Activated T-cell treated with anti-CD3 and anti-CD28 coated beads, Interleukin-2, amount 50 U/mL, for 72 hours (primary cell): ENCODE results near the gene NCLN. TPM values are rescaled to one million over a fixed set of nuclear protein-coding genes. Genes with fewer than 3 reads are reported as not detected.
"Not testable (repeated sequence)": the region's sequence is repeated elsewhere in the genome, so short reads cannot be mapped to it uniquely, and the experiment has no call there.

Source experiments
- ATAC-seq, 2 donors: fragments of 150-1000 bp; cut with Tn5 transposase; replicated peaks in 1 of 2; 2 replicates each; pipeline ENCODE4 v1.10.0; 2021; ENCODE audit warnings: moderate library complexity in 2 of 2, mild to moderate bottlenecking in 1 of 2
- DNase-seq, 2 donors: peaks; one replicate each; pipeline ENCODE4 v3.0.0; 2021 to 2022; ENCODE audit warnings: mixed read lengths in 1 of 2
- H3K27ac Mint-ChIP-seq: one replicate; pipeline ENCODE4 v1.8.0; 2022; ENCODE audit warnings: mild to moderate bottlenecking, moderate library complexity, mixed read lengths
- H3K27me3 Mint-ChIP-seq: one replicate; pipeline ENCODE4 v1.8.0; 2022; ENCODE audit warnings: low read depth, mixed read lengths
- H3K36me3 Mint-ChIP-seq, 2 donors: one replicate each; pipeline ENCODE4 v1.8.0; 2022; ENCODE audit warnings: mixed read lengths in 2 of 2, mild to moderate bottlenecking in 1 of 2; ENCODE audit not compliant: insufficient read depth in 2 of 2
- H3K4me1 Mint-ChIP-seq: one replicate; pipeline ENCODE4 v1.8.0; 2022; ENCODE audit warnings: low read depth, mixed read lengths
- H3K4me3 Mint-ChIP-seq, 2 donors: one replicate each; pipeline ENCODE4 v1.8.0; 2022; ENCODE audit warnings: mild to moderate bottlenecking in 2 of 2, mixed read lengths in 2 of 2, moderate library complexity in 2 of 2
- H3K9me3 Mint-ChIP-seq, 2 donors: one replicate each; pipeline ENCODE4 v1.8.0; 2022; ENCODE audit warnings: mixed read lengths in 2 of 2
- total RNA-seq, 2 donors: library from RNA; stranded (reverse); gene quantifications; one replicate each; pipeline ENCODE4 v1.2.3, GENCODE V29; 2022

The NCLN gene
- total RNA-seq, 2 donors from 2014 or later, result 35.0 to 38.7 TPM

GRCh38 chr19:3149526-3150505, 35.9 kb upstream of the NCLN start:
- Mint-ChIP-seq H3K27ac (no peak overlapping the region), H3K4me3 (no peak overlapping the region), H3K36me3 (peaks cover 0 to 10% of the 10 kb centered on the region in 2 donors), H3K9me3 (no peaks in the 10 kb centered on the region), H3K4me1 (peaks cover 8% of the 10 kb centered on the region), H3K27me3 (no peaks in the 10 kb centered on the region)
- DNase-seq, result no peak
- no peak for ATAC-seq

- H3K4me1 Mint-ChIP-seq, result peaks cover 8% of the 10 kb centered on the region
- H3K9me3 Mint-ChIP-seq, result peaks cover 0 to 2% of the 10 kb centered on the region in 2 donors
- no peak overlapping the region for H3K4me3 Mint-ChIP-seq
- ATAC-seq (no peak), DNase-seq (no peak)
- H3K27ac Mint-ChIP-seq, result no peak overlapping the region
- H3K27me3 Mint-ChIP-seq, result no peaks in the 10 kb centered on the region
- peaks cover 0 to 14% of the 10 kb centered on the region in 2 donors for H3K36me3 Mint-ChIP-seq
These were observed 34.9 kb upstream of the NCLN start for GRCh38 chr19:3150739-3151329.

DNA sequence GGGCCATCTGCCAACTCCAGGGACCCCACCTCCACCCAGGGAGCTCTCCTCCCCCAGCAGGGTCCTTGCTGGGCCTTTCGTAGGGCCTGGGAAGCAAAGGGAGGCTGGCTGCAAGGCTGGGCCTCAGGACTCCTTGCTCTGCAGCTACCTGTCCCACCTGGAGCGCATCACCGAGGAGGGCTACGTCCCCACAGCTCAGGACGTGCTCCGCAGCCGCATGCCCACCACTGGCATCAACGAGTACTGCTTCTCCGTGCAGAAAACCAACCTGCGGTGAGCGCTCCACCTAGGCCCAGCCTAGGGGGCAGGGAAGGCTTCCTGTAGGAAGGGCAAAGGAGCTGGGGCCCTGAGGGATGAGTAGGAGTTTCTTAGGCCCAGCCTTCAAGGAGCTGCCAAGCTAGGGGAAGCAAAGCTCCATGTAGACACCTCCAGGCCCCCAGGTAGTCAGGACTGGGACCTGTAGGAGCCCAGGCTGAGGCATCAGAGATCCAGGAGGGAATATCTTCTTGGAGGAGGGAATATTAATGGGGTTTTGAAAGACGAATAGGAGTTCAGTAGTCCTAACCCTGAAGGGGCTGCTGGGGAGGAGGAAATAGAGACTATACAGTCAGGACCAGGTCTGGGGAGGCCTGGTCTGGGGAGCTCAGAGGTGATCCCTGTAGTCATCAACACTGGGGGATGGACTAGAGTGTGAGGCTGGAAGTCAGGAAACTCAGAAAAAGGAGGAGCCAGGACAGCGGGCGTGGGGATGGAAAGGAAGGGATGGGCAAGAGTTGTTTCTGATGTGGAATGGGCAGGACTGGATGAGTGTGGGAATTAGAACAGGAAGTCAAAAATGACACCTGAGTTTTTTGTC, 33.9 kb upstream of the NCLN start:
- H3K27ac Mint-ChIP-seq, result no peak overlapping the region
- DNase-seq, result no peak
- ATAC-seq, result no peak
- H3K27me3 Mint-ChIP-seq, result no peaks in the 10 kb centered on the region
- peaks cover 5 to 15% of the 10 kb centered on the region in 2 donors for H3K36me3 Mint-ChIP-seq
- H3K9me3 Mint-ChIP-seq, result peaks cover 0 to 4% of the 10 kb centered on the region in 2 donors
- no peak overlapping the region for H3K4me3 Mint-ChIP-seq
- H3K4me1 Mint-ChIP-seq, result peaks cover 3% of the 10 kb centered on the region

DNA sequence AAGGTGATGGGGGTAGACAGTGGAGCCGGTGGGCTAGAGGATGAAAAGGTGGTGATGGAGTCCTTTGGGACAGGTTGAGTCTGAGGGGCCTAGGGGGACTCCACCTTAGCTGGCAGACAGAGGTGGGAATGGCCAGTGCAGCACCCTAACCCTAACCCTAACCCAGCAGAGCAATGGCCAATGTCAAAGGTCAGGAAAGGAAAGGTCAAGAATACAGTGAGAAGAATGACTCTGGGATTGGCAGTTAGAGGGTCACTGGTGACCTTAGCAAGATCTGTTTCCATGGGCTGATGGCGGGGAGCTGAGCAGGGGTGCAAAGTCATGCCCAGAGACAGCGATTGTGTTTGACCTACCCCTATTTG, 33.3 kb upstream of the NCLN start:
- Mint-ChIP-seq H3K27ac (no peak overlapping the region), H3K36me3 (peaks cover 5 to 15% of the 10 kb centered on the region in 2 donors), H3K27me3 (no peaks in the 10 kb centered on the region), H3K4me3 (no peak overlapping the region), H3K4me1 (peaks cover 5% of the 10 kb centered on the region), H3K9me3 (peaks cover 0 to 4% of the 10 kb centered on the region in 2 donors)
- DNase-seq (no peak), ATAC-seq (no peak)

- Mint-ChIP-seq H3K4me3 (no peak overlapping the region), H3K27me3 (no peaks in the 10 kb centered on the region), H3K4me1 (peaks cover 6% of the 10 kb centered on the region), H3K27ac (no peak overlapping the region), H3K9me3 (peaks cover 0 to 4% of the 10 kb centered on the region in 2 donors), H3K36me3 (peaks cover 10 to 16% of the 10 kb centered on the region in 2 donors)
- ATAC-seq (no peak), DNase-seq (no peak)
These were observed 32.2 kb upstream of the NCLN start for GRCh38 chr19:3153286-3154230.

- H3K36me3 Mint-ChIP-seq, result peaks cover 12 to 13% of the 10 kb centered on the region in 2 donors
- H3K4me1 Mint-ChIP-seq, H3K9me3 Mint-ChIP-seq, H3K27ac Mint-ChIP-seq, DNase-seq, H3K4me3 Mint-ChIP-seq, ATAC-seq, H3K27me3 Mint-ChIP-seq: not testable (repeated sequence)
These were observed 31.3 kb upstream of the NCLN start for GRCh38 chr19:3154447-3154846.

DNA sequence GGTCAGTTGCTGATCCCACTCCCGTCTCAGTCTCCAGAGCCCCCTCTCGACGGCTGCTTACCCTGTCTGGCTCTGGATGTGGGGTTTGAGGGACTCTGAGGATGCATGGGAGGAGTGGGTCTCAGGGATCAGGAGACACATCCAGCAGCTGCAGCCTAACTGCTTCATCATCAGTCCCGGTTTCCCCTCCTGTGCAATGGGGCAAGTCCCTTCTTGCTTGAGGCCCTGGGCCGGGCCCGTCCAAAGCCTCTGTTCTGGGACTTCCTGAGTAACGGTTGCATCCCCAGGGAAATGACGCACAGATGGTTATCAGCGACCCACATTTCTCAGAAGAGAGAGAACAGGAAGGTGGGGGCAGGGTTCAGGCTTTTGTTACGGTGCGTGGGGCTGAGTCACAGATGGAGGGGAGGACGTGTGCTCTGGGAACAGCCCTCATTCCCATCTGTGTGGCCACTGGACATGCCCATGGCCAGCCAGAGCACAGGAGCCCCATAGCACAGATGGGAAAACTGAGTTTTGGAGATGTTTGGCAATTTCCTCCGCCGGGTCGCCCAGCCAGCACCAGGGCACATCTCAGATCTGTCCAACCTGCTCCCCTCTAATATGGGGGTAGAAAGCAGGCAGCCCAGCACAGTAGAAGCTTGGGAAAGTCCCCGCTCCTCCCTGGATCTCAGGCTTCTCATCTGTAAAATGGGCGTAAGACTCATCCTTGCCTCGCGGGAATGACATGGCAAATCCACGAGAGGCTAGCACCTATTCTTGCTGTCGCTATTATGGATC, 30.6 kb upstream of the NCLN start:
- H3K27ac Mint-ChIP-seq, result no peak overlapping the region
- H3K36me3 Mint-ChIP-seq, result peaks cover 17 to 19% of the 10 kb centered on the region in 2 donors
- ATAC-seq (peak; percentile 96 to 97), DNase-seq (peak; percentile 85)
- H3K27me3 Mint-ChIP-seq, result no peaks in the 10 kb centered on the region
- peaks cover 6% of the 10 kb centered on the region for H3K4me1 Mint-ChIP-seq
- peak overlapping the region in 1 of 2 donors; percentile 37 for H3K4me3 Mint-ChIP-seq
- H3K9me3 Mint-ChIP-seq, result peaks cover under 1 to 6% of the 10 kb centered on the region in 2 donors

- DNase-seq, result no peak
- Mint-ChIP-seq H3K36me3 (peaks cover 24 to 30% of the 10 kb centered on the region in 2 donors), H3K4me1 (peaks cover 16% of the 10 kb centered on the region), H3K27ac (no peak overlapping the region), H3K27me3 (no peaks in the 10 kb centered on the region), H3K9me3 (peaks cover 2 to 8% of the 10 kb centered on the region in 2 donors), H3K4me3 (no peak overlapping the region)
- no peak for ATAC-seq
These were observed 28.5 kb upstream of the NCLN start for GRCh38 chr19:3157096-3157845.

DNA sequence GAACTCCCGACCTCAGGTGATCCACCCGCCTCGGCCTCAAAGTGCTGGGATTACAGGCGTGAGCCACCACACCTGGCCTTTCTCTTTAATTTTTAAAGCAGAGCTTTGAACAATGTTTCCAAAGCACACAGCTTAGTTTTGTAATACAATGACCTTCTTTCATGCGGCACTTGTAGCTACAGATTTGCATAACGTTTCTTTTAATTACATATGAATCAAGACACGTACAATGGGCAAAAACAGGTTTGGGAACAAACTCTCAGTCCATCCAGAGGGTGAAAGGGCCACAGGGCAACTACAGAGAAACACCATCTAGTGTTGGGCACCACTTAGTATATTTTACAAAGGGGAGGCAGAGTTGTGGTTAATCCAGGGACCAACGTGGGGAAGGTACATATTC, 26.2 kb upstream of the NCLN start:
- DNase-seq (no peak), ATAC-seq (no peak)
- no peak overlapping the region for H3K27ac Mint-ChIP-seq
- H3K9me3 Mint-ChIP-seq, result peaks cover 2 to 8% of the 10 kb centered on the region in 2 donors
- no peak overlapping the region for H3K4me3 Mint-ChIP-seq
- peaks cover 25 to 31% of the 10 kb centered on the region in 2 donors for H3K36me3 Mint-ChIP-seq
- H3K27me3 Mint-ChIP-seq, result no peaks in the 10 kb centered on the region
- peaks cover 28% of the 10 kb centered on the region for H3K4me1 Mint-ChIP-seq

GRCh38 chr19:3160219-3160618, 25.5 kb upstream of the NCLN start:
- Mint-ChIP-seq H3K27ac (no peak overlapping the region), H3K4me1 (peaks cover 32% of the 10 kb centered on the region), H3K27me3 (no peaks in the 10 kb centered on the region), H3K36me3 (peaks cover 21 to 31% of the 10 kb centered on the region in 2 donors), H3K4me3 (no peak overlapping the region), H3K9me3 (peaks cover 2 to 7% of the 10 kb centered on the region in 2 donors)
- ATAC-seq, result no peak
- no peak for DNase-seq

DNA sequence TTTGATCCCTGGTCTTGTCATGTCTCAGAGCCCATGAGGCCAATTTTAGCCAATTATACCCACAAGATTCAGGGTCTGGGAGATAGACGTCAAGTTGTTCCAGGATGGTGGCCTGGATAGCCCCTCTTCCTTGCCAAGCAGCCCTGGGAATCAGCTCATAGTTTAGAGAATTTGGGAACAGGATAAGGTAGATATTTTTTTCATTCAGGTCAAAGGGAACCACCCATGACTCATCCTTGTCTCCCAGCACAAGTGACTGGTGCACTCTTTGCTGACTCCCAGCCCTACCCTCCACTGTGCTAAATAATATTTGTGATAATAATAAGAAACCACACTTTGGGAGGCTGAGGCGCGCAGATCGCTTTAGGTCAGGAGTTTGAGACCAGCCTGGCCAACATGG, 24.3 kb upstream of the NCLN start:
- Mint-ChIP-seq H3K9me3 (peaks cover 2 to 4% of the 10 kb centered on the region in 2 donors), H3K4me1 (peaks cover 38% of the 10 kb centered on the region), H3K27ac (no peak overlapping the region), H3K4me3 (no peak overlapping the region), H3K36me3 (peaks cover 19 to 27% of the 10 kb centered on the region in 2 donors), H3K27me3 (no peaks in the 10 kb centered on the region)
- ATAC-seq (no peak), DNase-seq (no peak)
